ENCODE data around the gene TBC1D24. TPM values are rescaled to one million over a fixed set of nuclear protein-coding genes. Genes with fewer than 3 reads are reported as not detected.

Gene TBC1D24
- total and polyA plus RNA-seq, 9 of the 15 experiments (the other 6 are each of a cell fraction or from before 2014, with no cell fraction given): 1.7 to 22.6 (median 7.2) TPM

DNA sequence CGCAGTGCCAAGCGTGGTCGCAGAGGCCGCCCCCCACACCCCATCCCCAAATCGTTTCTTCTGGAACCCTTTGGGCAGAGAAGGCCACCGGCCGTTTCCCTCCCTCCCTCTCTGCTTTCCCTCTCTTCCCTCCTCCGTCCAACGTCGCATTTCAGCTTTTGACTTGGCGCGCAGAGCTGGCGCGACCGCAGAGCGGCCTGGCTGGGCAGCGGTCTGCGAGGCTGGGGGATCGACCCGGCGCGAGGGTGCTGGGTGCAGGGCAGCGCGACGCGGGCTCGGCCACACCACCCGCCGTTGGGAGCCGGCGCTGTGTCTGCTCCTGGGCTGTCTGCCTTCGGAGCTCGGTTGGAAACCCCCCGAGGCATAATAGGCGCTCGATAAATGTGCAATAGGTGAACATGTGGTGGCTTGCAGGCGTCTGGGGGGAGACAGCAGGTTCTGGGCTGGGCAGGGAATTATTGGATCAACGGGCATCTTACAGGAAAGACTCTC is 6.6 kb upstream of the TBC1D24 start:
- Histone ChIP-seq H3K9me1 (ENCODE audit: control insufficient read depth, insufficient read depth, low read length) (no peaks in the 10 kb centered on the region), H3K4me3 (no peak overlapping the region), H3K9ac (ENCODE audit: insufficient read depth in 1 of 2, low read depth in 2 of 2, low read length in 2 of 2) (no peak overlapping the region), H3K36me3 (ENCODE audit: control insufficient read depth, insufficient read depth, low read length) (peaks cover 3% of the 10 kb centered on the region; the same call in 1 of the 3 replicates), H3K27ac (ENCODE audit: extremely low read depth, low read depth, low read length) (no peak overlapping the region), H3K4me2 (ENCODE audit: insufficient read depth, low read length) (no peak overlapping the region), H2AFZ (ENCODE audit: low read depth, low read length) (no peak overlapping the region), H3K4me1 (replicated peaks in 1 of 2; ENCODE audit: control insufficient read depth in 2 of 2, insufficient read depth in 2 of 2, low read length in 2 of 2) (peaks cover 5 to 82% of the 10 kb centered on the region in 2 experiments; a peak in 4 of 5 replicates), H3K27me3 (ENCODE audit: control insufficient read depth in 2 of 2, insufficient read depth in 2 of 2, low read length in 2 of 2) (no peaks in the 10 kb centered on the region), H4K20me1 (replicated peaks; ENCODE audit: control insufficient read depth, insufficient read depth, low read length) (0 out of 2 replicates have a peak, but pooled peaks cover 4% of the 10 kb centered on the region), H3K9me3 (replicated peaks; ENCODE audit: control insufficient read depth, insufficient read depth, low read depth, low read length) (no peaks in the 10 kb centered on the region), H3K79me2 (ENCODE audit: control insufficient read depth, insufficient read depth, low read length) (no peaks in the 10 kb centered on the region)
- CTCF ChIA-PET (ENCODE audit: low intra/inter-chr PET ratio): no interaction called here
- BruUV-seq (replicated peaks): no TSS peak
- no peak for ATAC-seq
- FAIRE-seq: no peak
- in situ Hi-C loops (cut with MboI) (no loop called here), intact Hi-C loops (cut with micrococcal nuclease) (loop anchor here (5.0 kb wide), 1 partner anchor 34 kb away; no protein-coding TSS in a partner anchor)
- WGBS (ENCODE audit: insufficient coverage, low coverage, missing lambda C conversion rate): 72% methylated on average over 19 of the region's 38 CpGs
- POLR2A ChIA-PET: interaction anchor here (0.6 to 2.3 kb wide), 6 partner anchors 8 to 429 kb away, joined by 3 to 10 read pairs (median 4); partner anchors contain the start of gene TEDC2
- no peak for DNase-seq (ENCODE audit: extremely low read depth in 1 of 4, low spot score in 3 of 4)
- TF ChIP-seq, protein P1, sequence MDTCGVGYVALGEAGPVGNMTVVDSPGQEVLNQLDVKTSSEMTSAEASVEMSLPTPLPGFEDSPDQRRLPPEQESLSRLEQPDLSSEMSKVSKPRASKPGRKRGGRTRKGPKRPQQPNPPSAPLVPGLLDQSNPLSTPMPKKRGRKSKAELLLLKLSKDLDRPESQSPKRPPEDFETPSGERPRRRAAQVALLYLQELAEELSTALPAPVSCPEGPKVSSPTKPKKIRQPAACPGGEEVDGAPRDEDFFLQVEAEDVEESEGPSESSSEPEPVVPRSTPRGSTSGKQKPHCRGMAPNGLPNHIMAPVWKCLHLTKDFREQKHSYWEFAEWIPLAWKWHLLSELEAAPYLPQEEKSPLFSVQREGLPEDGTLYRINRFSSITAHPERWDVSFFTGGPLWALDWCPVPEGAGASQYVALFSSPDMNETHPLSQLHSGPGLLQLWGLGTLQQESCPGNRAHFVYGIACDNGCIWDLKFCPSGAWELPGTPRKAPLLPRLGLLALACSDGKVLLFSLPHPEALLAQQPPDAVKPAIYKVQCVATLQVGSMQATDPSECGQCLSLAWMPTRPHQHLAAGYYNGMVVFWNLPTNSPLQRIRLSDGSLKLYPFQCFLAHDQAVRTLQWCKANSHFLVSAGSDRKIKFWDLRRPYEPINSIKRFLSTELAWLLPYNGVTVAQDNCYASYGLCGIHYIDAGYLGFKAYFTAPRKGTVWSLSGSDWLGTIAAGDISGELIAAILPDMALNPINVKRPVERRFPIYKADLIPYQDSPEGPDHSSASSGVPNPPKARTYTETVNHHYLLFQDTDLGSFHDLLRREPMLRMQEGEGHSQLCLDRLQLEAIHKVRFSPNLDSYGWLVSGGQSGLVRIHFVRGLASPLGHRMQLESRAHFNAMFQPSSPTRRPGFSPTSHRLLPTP (IDR thresholded peaks at IDR 0.05; ENCODE audit: borderline replicate concordance, extremely low read depth, insufficient read length): no peak
- TF ChIP-seq PHB2 (IDR thresholded peaks at IDR 0.05; ENCODE audit: low read depth) (no peak), MTF1 (CRISPR knock-in tag; IDR thresholded peaks at IDR 0.05; ENCODE audit: borderline replicate concordance) (no peak), DACH1 (IDR thresholded peaks at IDR 0.05; ENCODE audit: partially characterized antibody) (no peak), PCBP1 (IDR thresholded peaks at IDR 0.05; ENCODE audit: low read depth, low read length, poor library complexity, severe bottlenecking) (peak; percentile 24), IFI16 (CRISPR knock-in tag; IDR thresholded peaks at IDR 0.05) (no peak), EZH2 (IDR thresholded peaks at IDR 0.05; ENCODE audit: borderline replicate concordance, low read depth, low read length) (no peak), NONO (IDR thresholded peaks at IDR 0.05; ENCODE audit: low read depth in 2 of 2, low read length in 1 of 2) (no peak), NFE2L1 (tag; IDR thresholded peaks at IDR 0.05; ENCODE audit: borderline replicate concordance, low read depth) (no peak), SMARCE1 (IDR thresholded peaks at IDR 0.05) (no peak), CBX2 (IDR thresholded peaks at IDR 0.05; ENCODE audit: insufficient read depth, low read length, poor library complexity, severe bottlenecking) (no peak), BRF1 (IDR thresholded peaks at IDR 0.05; ENCODE audit: borderline replicate concordance, extremely low read depth, insufficient read length) (no peak), XRCC4 (IDR thresholded peaks at IDR 0.05; ENCODE audit: extremely low read depth, insufficient read depth, insufficient read length) (no peak), POLR2B (IDR thresholded peaks at IDR 0.05; ENCODE audit: low read depth, partially characterized antibody) (no peak)
- TF ChIP-seq, protein P2, sequence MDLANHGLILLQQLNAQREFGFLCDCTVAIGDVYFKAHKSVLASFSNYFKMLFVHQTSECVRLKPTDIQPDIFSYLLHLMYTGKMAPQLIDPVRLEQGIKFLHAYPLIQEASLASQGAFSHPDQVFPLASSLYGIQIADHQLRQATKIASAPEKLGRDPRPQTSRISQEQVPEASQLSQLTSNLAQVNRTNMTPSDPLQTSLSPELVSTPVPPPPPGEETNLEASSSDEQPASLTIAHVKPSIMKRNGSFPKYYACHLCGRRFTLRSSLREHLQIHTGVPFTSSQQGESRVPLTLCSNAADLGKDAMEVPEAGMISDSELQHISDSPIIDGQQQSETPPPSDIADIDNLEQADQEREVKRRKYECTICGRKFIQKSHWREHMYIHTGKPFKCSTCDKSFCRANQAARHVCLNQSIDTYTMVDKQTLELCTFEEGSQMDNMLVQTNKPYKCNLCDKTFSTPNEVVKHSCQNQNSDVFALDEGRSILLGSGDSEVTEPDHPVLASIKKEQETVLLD (IDR thresholded peaks at IDR 0.05): no peak
- TF ChIP-seq, protein P3, sequence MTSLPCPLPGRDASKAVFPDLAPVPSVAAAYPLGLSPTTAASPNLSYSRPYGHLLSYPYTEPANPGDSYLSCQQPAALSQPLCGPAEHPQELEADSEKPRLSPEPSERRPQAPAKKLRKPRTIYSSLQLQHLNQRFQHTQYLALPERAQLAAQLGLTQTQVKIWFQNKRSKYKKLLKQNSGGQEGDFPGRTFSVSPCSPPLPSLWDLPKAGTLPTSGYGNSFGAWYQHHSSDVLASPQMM (CRISPR knock-in tag; IDR thresholded peaks at IDR 0.05): no peak
